BLaER1 (cell line): ENCODE measurements around the gene VPS54.
"Not testable (repeated sequence)": the region's sequence is repeated elsewhere in the genome, so short reads cannot be mapped to it uniquely, and the experiment has no call there.

Experiments
- H3K27ac ChIP-seq: shearing (Covaris generic); formaldehyde crosslinking; 2 replicates; pipeline ENCODE4 v1.8.1; 2022
- H3K27me3 ChIP-seq: shearing (Covaris generic); formaldehyde crosslinking; 2 replicates; pipeline ENCODE4 v1.8.1; 2022
- H3K36me3 ChIP-seq: shearing (Covaris generic); formaldehyde crosslinking; 2 replicates; pipeline ENCODE4 v1.8.1; 2022
- H3K4me1 ChIP-seq: shearing (Covaris generic); formaldehyde crosslinking; 2 replicates; pipeline ENCODE4 v1.8.1; 2022
- H3K4me2 ChIP-seq: shearing (Covaris generic); formaldehyde crosslinking; 2 replicates; pipeline ENCODE4 v1.8.1; 2022
- H3K4me3 ChIP-seq: shearing (Covaris generic); formaldehyde crosslinking; 2 replicates; pipeline ENCODE4 v1.8.1; 2022
- H3K9ac ChIP-seq: shearing (Covaris generic); formaldehyde crosslinking; 2 replicates; pipeline ENCODE4 v1.8.1; 2022
- H3K9me3 ChIP-seq: shearing (Covaris generic); formaldehyde crosslinking; 2 replicates; pipeline ENCODE4 v1.8.1; 2022
- H4K20me1 ChIP-seq: shearing (Covaris generic); formaldehyde crosslinking; 2 replicates; pipeline ENCODE4 v1.8.1; 2022
- Cebpa-rat ChIP-seq: shearing (Covaris generic); IDR thresholded peaks from 2 replicates; pipeline ENCODE4 v1.8.1; 2022

Gene VPS54

DNA sequence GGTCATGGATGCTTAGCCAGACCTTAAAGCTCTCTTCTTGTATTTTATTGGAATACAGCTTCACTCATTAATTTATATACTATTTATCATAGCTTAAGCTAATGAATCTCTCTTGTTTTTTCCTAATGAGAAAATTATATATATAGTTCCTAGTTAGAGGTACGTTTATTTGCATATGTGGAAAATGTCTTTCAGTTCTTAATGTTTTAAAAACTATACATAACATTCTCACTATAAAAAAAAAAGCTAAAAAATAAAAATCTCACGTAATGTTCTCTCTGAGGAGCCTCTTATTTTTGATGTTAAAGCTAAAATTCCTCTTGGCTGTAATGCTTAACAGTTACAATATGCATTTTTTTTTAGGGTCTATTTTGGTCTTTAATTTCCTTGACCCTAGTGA lies 160.9 kb downstream of the VPS54 start:
- Histone ChIP-seq H3K27me3 (no peaks in the 10 kb centered on the region), H3K4me1 (peaks cover 37% of the 10 kb centered on the region), H3K9ac (no peak overlapping the region), H3K27ac (no peak overlapping the region), H3K36me3 (peaks cover 58% of the 10 kb centered on the region), H3K4me3 (no peak overlapping the region), H4K20me1 (peaks cover 15% of the 10 kb centered on the region), H3K9me3 (no peaks in the 10 kb centered on the region), H3K4me2 (no peak overlapping the region)
- TF ChIP-seq Cebpa-rat: no peak

DNA sequence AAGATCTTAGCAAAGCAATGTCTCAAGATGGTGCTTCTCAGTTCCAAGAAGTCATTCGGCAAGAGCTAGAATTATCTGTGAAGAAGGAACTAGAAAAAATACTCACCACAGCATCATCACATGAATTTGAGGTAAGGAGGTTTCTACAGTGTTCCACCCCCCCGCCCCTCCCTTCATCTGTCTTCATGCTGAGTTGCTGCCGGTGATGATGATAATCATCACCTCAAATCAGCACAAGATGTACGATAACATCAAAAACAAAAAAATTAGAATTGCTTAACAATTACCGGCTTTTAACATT lies 163.0 kb downstream of the VPS54 start:
- Histone ChIP-seq H3K4me1 (peaks cover 34% of the 10 kb centered on the region), H3K27me3 (no peaks in the 10 kb centered on the region), H3K9ac (no peak overlapping the region), H3K27ac (peak overlapping the region; percentile 49; the same call in 1 of the 2 replicates), H3K9me3 (no peaks in the 10 kb centered on the region), H4K20me1 (peaks cover 35% of the 10 kb centered on the region), H3K36me3 (peaks cover 38% of the 10 kb centered on the region), H3K4me2 (peak overlapping the region; percentile 66), H3K4me3 (no peak overlapping the region)
- TF ChIP-seq Cebpa-rat: no peak

DNA sequence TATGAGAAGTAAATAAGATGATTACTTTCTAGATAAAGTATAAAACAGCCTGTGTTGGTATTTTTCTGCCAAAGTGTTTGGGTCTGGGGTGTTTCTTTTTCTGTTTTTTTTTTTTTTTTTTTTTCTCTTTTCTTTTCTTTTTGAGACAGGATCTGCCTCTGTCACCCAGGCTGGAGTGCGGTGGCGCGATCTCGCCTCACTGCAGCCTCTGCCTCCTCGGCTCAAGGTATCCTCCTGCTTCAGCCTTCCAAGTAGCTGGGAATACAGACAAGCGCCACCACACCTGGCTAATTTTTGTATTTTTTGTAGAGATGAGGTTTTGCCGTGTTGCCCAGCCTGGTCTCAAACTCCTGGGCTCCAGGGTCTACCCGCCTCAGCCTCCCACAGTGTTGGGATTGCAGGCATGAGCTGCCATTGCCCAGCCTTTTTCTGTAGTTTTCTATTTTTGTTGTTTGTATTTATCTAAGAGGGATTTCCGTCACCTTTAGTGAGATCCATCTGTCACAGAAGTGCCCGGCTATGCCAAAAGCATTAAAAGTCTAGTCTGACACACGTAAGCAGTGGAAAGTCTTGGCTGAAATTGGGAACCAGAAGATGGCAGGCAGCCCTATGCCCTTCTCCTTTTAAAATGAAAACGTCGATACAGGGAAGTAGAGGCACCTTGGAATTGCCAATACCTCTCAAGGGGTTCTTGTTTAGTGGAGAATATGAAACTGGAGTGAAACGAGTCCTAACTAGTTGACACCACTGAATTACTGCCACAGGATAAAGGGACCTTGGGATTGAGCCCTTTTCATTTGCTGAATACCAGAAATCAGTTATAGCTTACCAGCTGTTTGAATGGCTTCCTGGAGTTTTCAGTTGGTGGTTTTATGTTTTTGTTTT lies 163.6 kb downstream of the VPS54 start:
- no peak for TF ChIP-seq Cebpa-rat
- Histone ChIP-seq H3K4me2 (peak overlapping the region; percentile 66), H3K27ac (peak overlapping the region; percentile 49), H3K4me3 (no peak overlapping the region), H3K9me3 (no peaks in the 10 kb centered on the region), H3K9ac (no peak overlapping the region), H3K27me3 (no peaks in the 10 kb centered on the region), H3K4me1 (peaks cover 34% of the 10 kb centered on the region), H4K20me1 (peaks cover 41% of the 10 kb centered on the region), H3K36me3 (peaks cover 38% of the 10 kb centered on the region)

DNA sequence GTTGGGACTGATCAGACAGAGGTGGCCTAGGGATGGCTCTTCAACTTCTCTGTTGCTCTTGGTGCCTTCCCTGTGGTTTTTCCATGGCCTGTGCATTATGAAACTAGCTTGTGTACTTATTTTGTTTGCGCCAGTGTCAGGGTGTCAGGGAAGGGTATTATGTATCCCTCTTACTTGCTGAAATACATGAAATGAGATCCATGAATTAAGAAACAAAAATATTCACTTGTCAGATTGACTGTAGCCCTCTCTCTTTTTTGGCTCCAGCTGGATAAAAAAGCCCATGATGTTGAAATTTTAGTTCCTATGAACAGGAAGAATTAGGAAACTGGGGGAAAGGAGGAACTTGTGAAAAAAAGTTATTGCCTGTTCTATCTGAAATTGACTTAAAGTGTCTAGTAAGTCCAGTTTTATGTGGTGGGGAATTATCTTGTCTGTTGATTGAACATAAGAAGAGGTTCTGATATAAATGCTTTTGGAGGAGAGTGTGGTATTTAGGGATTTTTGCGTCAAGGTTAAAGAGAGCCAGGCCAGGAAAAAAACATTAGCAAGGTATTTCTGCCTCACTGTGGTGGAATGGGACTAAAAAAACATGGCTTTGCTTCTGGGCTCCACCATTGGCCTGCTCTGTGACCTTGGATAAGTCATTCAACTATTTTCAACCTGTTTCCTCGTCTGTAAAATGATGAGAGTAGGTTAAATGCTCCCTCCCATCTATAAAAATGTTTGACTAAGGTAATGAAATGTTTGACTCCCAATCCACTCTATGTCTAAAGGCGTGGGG lies 165.5 kb downstream of the VPS54 start:
- TF ChIP-seq Cebpa-rat: no peak
- Histone ChIP-seq H3K4me2 (peak overlapping the region; percentile 0; the same call in 1 of the 2 replicates), H3K9ac (no peak overlapping the region), H3K27me3 (no peaks in the 10 kb centered on the region), H4K20me1 (peaks cover 56% of the 10 kb centered on the region), H3K9me3 (peaks cover 1% of the 10 kb centered on the region; the same call in 1 of the 2 replicates), H3K4me3 (no peak overlapping the region), H3K36me3 (peaks cover 26% of the 10 kb centered on the region), H3K27ac (no peak overlapping the region), H3K4me1 (peaks cover 34% of the 10 kb centered on the region)

DNA sequence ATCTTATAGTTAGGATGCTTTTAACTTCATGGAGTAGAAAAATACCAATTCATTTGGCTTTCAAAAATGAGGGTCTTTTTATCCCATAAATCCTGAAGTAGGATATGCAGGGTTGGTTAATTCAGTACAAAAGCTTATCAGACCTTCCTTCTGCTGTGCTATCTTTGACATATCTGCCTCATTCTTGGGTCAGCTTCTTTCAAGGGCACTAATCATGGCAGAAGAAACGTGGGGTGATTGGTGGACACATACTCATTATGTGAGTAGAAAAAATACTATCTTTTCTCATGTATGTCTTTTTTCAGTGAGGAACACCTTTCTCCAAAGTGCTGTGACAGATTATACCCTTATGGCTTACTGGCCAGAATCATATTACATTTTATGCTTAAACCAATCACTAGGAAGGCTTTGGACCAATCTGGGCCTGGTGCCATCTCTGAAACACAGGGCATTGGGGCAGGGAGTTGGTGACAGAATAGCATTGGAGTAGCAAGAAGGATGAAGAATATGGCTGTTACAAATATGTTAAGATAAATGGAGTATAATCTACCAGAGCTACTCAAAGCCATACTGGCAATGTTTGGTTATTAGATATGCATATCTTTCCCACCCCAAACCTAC lies 167.4 kb downstream of the VPS54 start:
- peaks cover 11% of the 10 kb centered on the region; the same call in 1 of the 2 replicates for H3K36me3 ChIP-seq
- H4K20me1 ChIP-seq: peaks cover 58% of the 10 kb centered on the region
- no peak overlapping the region for H3K4me3 ChIP-seq
- H3K4me1 ChIP-seq: peaks cover 37% of the 10 kb centered on the region
- no peak overlapping the region for H3K4me2 ChIP-seq
- H3K9ac ChIP-seq: no peak overlapping the region
- H3K27ac ChIP-seq: no peak overlapping the region
- H3K9me3 ChIP-seq: peaks cover 13% of the 10 kb centered on the region
- no peaks in the 10 kb centered on the region for H3K27me3 ChIP-seq
- no peak for TF ChIP-seq Cebpa-rat

DNA sequence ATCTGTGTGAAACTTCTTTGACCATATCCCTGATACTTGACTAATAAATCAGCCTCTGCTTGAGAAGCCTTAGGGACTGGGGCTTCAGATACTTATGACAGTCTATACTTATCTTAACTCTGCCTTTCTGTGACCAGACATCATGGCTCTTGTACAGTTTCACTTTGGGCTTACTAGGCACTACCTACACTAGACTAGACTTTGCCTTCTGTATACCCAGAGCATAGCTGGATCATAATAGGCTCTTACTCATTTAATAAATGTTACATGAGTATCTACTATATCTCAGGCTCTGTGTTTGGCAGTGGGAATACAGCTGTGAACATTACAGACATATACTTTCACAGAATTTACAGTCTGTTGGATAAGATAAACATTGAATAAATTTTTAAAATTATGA lies 168.6 kb downstream of the VPS54 start:
- no peak overlapping the region for H3K9ac ChIP-seq
- no peaks in the 10 kb centered on the region for H3K27me3 ChIP-seq
- peaks cover 2% of the 10 kb centered on the region; the same call in 1 of the 2 replicates for H3K36me3 ChIP-seq
- peaks cover 13% of the 10 kb centered on the region for H3K9me3 ChIP-seq
- no peak overlapping the region for H3K4me3 ChIP-seq
- TF ChIP-seq Cebpa-rat: no peak
- peaks cover 39% of the 10 kb centered on the region for H3K4me1 ChIP-seq
- H3K27ac ChIP-seq: no peak overlapping the region
- peaks cover 65% of the 10 kb centered on the region for H4K20me1 ChIP-seq
- no peak overlapping the region for H3K4me2 ChIP-seq

DNA sequence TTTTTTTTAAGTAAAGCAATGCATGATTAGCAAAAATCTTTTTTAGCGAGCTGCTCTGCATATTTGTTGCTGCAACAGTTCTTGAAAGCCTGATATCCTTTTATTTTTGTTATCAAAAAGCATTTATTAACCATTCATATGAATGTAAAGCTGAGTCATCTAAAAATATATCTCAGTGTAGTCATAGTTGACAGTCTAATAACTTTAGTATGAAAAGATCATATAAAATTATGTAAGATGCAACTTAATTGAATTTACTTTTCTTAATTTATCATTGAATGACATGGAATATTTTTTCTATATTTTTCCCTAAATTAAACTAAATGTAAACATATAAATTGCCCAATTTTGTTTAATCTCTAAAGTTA lies 169.0 kb downstream of the VPS54 start:
- no peak overlapping the region for H3K4me2 ChIP-seq
- no peak overlapping the region for H3K4me3 ChIP-seq
- TF ChIP-seq Cebpa-rat: no peak
- H3K9me3 ChIP-seq: peaks cover 13% of the 10 kb centered on the region
- no peak overlapping the region for H3K9ac ChIP-seq
- no peaks in the 10 kb centered on the region; the same call in 1 of the 2 replicates for H3K36me3 ChIP-seq
- H3K27me3 ChIP-seq: no peaks in the 10 kb centered on the region
- peaks cover 39% of the 10 kb centered on the region for H3K4me1 ChIP-seq
- H3K27ac ChIP-seq: no peak overlapping the region
- H4K20me1 ChIP-seq: peaks cover 65% of the 10 kb centered on the region

DNA sequence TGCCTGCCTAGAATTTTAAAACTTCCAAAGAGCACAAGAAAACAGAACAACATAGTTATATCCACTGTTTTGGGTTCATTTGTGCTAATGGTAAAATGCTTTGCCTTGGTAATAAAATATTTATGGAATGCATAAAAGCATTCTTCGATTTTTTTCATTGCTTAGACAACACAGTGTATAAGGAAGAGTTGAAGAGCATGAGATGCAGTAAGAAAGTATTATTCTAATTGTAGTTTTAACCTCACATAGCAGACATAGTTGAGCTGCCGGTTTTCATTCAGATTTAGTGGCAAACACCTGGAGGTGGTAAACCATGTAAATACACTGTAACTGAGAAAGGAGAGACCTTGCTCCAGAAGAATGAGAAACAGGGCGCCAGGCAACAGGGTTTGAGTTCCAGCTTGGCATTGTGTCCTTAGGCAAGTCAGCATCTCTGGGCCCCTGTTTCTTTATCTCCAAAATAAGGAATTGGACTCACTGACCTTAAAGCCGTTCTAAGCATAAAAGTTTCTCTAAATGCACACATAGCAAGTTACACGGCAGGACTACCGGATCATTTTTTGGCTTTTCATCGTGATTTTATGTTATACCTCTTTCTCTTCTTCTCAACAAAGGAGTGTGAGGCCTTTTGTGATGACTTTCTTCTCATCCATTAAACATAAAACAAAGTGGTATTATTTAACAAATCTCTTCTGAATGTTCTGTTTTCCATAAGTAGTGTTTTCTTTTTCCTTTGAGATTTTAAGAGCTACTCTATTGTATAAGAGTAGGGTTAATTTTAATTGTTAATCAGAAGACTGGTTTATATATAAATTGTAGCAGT lies 169.6 kb downstream of the VPS54 start:
- Histone ChIP-seq H3K27me3 (no peaks in the 10 kb centered on the region), H3K9ac (no peak overlapping the region), H3K27ac (no peak overlapping the region), H3K36me3 (no peaks in the 10 kb centered on the region; the same call in 1 of the 2 replicates), H4K20me1 (peaks cover 68% of the 10 kb centered on the region), H3K4me1 (peaks cover 42% of the 10 kb centered on the region), H3K4me2 (no peak overlapping the region), H3K9me3 (peaks cover 13% of the 10 kb centered on the region), H3K4me3 (no peak overlapping the region)
- TF ChIP-seq Cebpa-rat: no peak

DNA sequence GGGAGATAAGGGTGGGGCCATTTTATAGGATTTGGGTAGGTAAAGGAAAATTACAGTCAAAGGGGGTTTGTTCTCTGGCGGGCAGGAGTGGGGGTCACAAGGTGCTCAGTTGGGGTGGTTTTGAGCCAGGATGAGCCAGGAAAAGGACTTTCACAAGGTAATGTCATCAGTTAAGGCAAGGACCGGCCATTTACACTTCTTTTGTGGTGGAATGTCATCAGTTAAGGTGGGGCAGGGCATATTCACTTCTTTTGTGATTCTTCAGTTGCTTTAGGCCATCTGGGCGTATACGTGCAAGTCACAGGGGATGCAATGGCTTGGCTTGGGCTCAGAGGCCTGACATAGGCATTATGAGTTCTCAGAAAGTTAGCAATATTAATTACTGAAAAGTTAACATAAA lies 171.7 kb downstream of the VPS54 start:
- not testable (repeated sequence) for H3K36me3 ChIP-seq, H3K4me3 ChIP-seq, H3K27ac ChIP-seq, H3K4me2 ChIP-seq, H3K27me3 ChIP-seq, H3K9ac ChIP-seq
- Histone ChIP-seq H3K4me1 (peaks cover 47% of the 10 kb centered on the region), H3K9me3 (peaks cover 13% of the 10 kb centered on the region), H4K20me1 (peaks cover 68% of the 10 kb centered on the region)
